Epithelial cell of prostate (primary cell): ENCODE measurements around the gene LCE6A.

Experiments used
- DNase-seq: peaks from one replicate; pipeline ENCODE4 v3.0.0-alpha.2; 2011; ENCODE audit warnings: low read depth, low spot score
- H3K27ac ChIP-seq: fragments of 450-650 bp; 2 replicates; pipeline ENCODE4 v1.5.1; 2017; ENCODE audit warnings: mild to moderate bottlenecking

The LCE6A gene, protein sequence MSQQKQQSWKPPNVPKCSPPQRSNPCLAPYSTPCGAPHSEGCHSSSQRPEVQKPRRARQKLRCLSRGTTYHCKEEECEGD

DNA sequence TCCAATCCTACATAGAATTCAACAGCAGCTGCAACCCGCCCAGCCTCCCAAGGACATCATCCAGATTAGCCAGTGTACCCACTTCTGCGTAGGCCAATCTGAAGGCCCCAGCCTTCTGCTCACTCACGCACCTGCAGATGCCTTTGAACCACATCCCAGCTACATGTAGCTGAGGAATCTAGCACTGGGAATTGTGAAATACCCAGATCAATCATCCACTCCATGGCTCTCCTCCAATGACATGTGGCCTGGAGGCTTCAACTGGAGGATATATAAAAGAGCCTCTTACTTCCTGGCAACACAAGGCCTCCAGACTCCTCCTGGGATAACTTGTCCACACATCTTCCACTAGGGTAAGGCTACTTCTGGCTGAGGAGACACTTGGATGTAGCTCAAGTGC is at the start of gene LCE6A:
LCE6A (plus strand) TSS at position 301 of the 400 bp plus-strand sequence. CDS start 665 bp downstream, outside the sequence.
- no peak within 1 kb of the TSS for H3K27ac ChIP-seq
- DNase-seq: no peak

DNA sequence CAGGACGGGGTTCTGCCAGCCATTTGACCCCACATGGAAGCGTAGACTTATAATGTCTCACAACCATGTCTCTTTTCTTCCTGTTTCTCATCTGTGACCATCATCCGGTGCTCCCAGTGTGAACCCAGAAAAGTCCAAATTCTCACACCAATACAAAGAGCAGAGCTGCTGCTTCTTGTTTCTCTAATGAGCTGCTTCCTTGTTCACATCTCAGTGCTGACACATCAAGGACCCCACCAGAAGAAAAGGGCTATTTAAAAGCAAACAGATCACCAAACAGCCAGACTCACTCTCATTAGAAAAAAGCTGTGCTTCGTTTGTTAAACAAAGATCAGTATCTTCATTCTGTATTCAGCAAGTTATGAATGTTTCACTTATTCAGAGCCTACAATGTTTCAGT is 47.0 kb upstream of the LCE6A start:
- no peak for DNase-seq
- H3K27ac ChIP-seq: no peak overlapping the region

DNA sequence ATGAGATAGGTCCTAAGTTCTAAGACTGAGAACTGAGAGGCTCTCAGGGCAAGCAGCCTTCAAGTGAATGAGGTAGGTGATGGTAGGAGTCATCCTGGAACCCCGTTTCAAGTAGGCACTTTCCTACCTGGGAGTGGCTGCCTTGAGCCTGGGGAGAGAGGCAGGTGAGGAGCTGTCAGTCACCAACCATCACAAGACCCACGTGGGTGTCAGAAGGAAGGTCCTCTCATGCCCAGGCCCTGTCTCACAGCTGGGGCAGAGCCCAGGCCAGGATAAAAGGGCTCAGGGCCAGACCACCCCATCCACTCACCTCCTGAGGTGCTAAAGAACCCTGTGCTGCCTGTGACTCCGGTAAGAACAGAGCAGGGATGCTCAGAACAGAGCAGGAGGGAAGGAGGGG is 46.2 kb upstream of the LCE6A start, which contains the start of gene LCE1D:
LCE1D (plus strand) TSS at position 301 of the 400 bp plus-strand sequence. CDS start 1,074 bp downstream, outside the sequence.
- no peak for DNase-seq
- H3K27ac ChIP-seq: no peak within 1 kb of the TSS

DNA sequence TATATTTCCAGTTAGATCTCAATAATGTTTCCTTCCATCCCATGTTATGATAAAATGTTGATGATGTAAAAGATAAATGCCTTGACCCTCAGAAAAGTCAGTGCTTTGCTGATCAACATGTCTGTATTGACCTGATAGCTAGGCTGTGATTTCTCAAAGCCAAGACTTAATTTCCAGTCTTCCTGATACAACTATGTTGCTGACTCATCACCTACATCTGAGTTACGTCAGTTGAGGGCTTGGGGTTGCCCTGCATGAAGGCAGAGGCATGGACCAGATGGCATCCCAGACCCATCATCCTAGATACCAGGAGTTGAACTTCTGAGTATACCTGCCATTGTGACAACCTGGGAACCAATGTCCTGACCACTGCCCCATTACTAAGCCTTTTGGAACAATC is 41.3 kb upstream of the LCE6A start:
- H3K27ac ChIP-seq: no peak overlapping the region
- DNase-seq: no peak

DNA sequence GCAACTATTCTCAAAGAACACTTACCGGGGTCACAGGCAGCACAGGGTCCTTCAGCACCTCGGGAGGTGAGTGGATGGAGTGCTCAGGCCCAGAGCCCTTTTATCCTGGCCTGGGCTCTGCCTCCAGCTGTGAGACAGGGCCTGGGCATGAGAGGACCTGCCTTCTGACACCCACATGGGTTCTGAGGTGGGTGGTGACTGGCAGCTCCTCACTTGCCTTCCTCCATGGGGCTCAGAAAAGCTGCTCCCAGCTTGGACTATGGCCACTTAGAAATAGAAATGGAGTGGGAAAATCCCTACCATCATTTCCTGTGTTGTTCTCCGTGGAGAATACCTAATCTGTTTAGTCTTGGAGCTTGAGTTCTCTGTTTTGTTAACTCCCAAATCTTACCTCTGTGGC is 36.1 kb upstream of the LCE6A start, which contains the start of gene LCE1C:
LCE1C (minus strand) TSS at position 76 of the 400 bp plus-strand sequence. CDS start 1,173 bp downstream, outside the sequence.
- DNase-seq: no peak
- H3K27ac ChIP-seq: no peak within 1 kb of the TSS

DNA sequence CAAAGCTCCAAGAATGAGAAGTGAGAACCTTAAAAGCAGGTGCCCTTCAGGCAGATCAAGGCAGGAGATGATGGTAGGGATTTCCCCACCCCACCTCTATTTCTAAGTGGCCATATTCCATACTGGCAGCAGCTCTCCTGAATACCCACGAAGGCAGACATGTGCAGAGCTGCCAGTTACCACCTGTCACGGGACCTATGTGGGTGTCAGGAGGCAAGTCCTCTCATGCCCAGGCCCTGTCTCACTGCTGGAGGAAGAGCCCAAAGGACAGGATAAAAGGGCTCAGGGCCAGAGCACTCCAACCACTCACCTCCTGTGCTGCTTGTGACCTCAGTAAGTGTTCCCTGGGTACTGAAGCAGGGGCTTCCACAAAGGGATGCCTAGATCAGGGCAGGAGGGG is 31.6 kb upstream of the LCE6A start:
- DNase-seq: peak; percentile 31
- H3K27ac ChIP-seq: no peak overlapping the region

DNA sequence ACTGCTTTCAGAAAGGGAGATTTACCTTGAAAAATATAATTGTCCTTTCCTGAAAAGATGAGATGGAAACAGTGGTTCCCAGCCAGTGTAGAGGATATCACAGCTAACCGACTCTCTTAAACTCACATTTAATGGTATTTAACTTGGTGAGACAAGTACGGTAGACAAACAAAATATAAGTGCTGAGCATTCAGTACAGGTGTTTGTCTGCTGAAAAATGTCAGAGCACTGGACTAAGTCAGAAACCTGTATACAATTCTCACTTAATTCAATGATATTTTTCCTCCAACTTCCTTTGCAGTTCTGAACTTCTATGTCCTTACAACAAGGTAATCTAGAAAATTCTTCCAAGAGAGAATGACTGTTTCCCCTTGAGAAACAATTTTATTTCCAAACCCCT is 31.0 kb upstream of the LCE6A start, which contains the start of gene LCE1B:
LCE1B (plus strand) TSS at position 301 of the 400 bp plus-strand sequence. CDS start 476 bp downstream, outside the sequence.
- no peak for DNase-seq
- H3K27ac ChIP-seq: no peak within 1 kb of the TSS

DNA sequence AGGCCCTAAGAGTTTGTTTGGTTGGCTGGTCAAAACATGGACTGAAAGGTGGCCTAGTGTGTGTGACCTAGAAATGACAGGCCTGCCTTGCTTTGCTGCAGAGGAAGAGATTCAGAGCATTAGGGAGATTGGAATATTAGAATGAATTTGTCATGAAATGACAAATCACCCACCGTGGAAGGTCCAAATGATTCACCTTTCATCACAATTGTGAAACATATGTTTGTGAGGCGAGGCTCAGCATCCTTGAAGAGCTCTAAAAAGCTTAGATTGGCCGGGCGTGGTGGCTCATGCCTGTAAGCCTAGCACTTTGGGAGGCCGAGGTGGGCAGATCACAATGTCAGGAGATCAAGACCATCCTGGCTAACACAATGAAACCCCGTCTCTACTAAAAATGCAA is 25.3 kb upstream of the LCE6A start:
- peak; percentile 1 for DNase-seq

DNA sequence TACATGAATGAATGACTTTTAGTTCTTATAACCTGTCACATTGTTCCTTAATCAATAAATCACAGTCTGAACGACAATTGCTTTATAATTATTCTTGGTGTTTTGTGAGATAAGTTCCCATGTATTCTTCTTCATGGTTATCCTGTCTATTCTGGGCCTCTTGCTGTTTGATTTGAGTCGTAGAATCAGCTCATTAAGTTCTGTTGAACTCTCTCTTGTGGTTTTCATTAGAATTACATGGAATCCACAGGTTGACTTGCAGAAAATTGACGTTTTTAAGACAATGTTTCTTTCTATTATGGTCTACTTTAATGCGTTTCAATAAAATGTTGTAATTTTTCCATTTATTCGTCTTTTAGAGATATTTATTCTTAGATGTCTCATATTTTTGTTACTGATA is 19.4 kb upstream of the LCE6A start:
- no peak for DNase-seq
- no peak overlapping the region for H3K27ac ChIP-seq

More for the DNA sequence above, 25.3 kb upstream of the LCE6A start:
- no peak overlapping the region for H3K27ac ChIP-seq

DNA sequence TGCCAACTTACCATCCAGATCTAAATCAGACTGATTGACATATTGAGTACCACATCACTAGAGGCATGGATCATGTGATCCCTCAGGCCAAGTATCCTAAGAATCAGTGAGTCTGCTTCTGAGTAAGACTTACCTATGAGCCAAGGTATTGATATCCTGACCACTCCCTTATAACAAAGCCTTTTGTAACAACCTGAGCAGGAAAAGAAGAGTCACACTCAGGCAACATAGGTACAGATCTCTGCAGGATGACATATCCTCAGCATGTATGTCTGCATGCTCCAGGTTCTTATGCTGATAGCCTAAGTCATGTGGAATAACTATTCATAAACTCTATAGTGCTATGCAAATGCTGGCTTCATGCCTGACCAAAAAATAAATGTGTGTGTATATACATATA is 17.7 kb upstream of the LCE6A start:
- no peak overlapping the region for H3K27ac ChIP-seq
- DNase-seq: peak; percentile 36

DNA sequence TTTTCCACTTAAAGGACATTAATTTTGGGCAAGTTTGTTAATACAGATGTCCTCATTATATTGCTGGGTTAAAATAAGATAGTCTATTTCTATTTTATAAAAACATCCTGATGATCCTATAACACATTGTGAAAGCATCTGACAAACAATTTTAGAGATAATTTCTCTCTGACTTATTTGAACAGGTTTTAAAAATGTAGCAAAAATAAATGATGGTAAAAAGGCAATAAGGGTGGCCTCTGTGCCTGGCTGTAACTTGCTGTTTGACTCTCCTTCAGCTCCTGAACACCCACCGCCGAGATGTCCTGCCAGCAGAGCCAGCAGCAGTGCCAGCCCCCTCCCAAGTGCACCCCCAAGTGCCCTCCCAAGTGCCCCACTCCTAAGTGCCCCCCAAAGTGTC is 15.5 kb upstream of the LCE6A start, which contains the start of gene LCE1A:
LCE1A (plus strand) TSS at position 301 of the 400 bp plus-strand sequence; CDS start at position 301, 0 bp downstream.
- DNase-seq: no peak

DNA sequence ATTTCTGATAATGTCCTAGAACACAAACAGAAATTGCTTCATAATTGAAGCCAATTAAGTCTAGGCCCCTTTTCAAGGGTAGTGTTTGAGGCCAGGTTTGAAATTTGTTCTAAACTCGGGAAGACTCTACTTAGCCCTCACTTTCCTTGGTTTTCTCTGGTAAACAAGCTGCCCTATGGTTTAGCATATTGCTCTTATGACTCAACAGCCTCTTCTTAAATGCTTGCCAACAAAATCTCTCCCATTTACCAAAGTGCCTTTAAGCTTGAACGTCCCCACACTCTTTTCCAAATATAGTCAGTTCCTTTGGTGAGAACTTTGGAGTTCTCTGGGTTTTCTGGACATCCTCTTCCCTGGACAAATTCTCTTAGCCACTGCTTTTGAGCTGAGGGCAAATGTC is 5.8 kb upstream of the LCE6A start:
- no peak for DNase-seq
- H3K27ac ChIP-seq: no peak overlapping the region

More for the DNA sequence above, 15.5 kb upstream of the LCE6A start, which contains the start of gene LCE1A:
- no peak within 1 kb of the TSS for H3K27ac ChIP-seq

DNA sequence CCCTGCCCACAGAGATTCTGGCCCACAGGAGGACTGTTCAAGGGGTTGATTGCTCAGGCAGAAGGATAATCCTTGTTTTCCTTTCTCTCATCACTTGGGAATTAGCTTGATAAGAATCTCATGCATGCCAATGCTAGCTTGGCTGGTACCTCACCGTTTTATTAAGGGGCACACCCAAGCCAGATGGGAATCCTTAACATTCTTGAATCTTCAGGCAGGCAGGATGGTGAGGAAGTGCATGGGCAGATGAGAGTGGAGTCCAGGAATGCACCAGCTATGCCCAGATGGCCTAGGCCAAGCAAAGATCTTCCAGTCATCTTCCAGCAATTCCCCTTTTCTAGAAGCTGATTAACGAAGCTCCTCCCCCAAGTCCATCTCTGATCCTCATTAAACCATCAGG is 13.0 kb downstream of the LCE6A start:
- H3K27ac ChIP-seq: no peak overlapping the region
- DNase-seq: no peak

DNA sequence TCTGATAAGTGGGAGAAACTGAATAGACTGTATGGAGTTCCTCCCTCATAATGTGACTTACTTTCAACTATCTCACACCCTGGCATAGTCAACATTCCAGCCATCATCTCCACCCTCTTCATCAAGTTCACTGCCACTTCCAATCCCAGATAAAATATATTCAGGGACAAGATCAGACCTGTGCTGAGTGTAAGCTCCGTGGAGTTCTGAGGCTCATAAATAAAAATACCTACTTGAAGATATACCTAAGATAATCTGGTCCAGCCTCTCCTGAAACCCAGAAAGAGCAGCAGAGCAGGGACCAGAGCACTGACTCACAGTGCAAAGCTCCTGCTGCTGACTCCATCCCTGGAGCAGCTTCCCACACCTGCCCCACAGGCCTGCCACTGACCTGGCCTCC is 15.4 kb downstream of the LCE6A start:
- peak; percentile 24 for DNase-seq
- peak overlapping the region; percentile 43 for H3K27ac ChIP-seq

DNA sequence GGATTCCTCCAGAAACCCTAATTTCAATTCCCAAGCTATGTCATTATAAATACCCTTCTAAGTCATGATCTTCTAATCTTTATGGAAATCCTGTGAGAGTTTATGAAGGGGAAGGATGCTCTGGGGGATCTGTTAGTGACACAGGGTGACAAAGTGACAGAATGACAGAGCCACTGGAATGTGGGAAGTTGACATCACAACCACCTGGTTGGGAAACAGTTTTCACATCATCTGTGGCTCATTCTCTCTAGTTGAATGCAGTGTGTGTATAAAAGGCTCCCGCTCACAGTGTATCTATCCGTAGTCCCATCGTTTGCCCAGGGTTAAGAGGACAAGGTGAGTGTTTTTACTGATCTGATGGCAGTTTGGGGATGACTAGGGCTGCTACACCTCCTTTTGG is 17.0 kb downstream of the LCE6A start, which contains the start of gene LCE7A:
LCE7A (plus strand) TSS at position 301 of the 400 bp plus-strand sequence. CDS start 702 bp downstream, outside the sequence.
- no peak within 1 kb of the TSS for H3K27ac ChIP-seq
- DNase-seq: no peak

DNA sequence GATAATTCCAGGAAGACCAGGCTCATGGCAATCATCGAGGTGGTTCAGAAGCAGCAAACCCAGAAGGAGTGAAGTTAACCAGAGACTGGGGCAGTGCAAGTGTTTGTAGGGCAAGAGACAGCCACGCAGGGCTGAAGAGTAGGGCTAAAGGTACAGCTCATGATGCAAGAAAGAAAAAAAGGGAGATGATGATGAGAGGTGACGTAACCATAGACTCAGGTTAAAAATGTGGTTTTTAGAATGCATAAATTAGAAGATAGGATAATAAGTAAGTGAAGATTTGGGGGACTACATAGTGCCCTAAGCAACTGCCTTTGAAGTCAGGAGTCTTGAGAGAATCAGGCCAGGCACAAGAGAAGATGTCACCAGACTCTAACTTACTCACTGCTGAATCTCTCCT is 17.5 kb downstream of the LCE6A start:
- DNase-seq: no peak
- H3K27ac ChIP-seq: no peak overlapping the region

DNA sequence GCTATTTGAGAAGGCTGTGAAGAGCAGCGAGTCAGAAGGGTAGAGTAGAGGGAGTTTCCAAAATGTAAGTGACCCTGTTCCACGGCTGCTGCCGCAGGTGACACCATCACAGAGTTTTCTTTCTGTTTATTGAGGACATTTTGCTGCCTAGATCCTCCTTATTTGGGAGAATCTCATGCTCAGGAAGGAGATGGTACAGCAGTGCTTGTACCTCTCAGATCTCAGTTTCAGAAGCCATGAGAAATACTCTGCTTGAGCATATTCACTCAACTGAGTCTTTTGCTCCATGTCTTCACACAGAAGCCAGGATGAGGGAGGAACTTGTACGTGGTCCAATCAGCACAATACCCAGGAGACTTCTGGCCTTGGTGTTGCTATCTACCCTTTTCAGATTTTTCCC is 18.7 kb downstream of the LCE6A start:
- no peak overlapping the region for H3K27ac ChIP-seq
- DNase-seq: no peak

DNA sequence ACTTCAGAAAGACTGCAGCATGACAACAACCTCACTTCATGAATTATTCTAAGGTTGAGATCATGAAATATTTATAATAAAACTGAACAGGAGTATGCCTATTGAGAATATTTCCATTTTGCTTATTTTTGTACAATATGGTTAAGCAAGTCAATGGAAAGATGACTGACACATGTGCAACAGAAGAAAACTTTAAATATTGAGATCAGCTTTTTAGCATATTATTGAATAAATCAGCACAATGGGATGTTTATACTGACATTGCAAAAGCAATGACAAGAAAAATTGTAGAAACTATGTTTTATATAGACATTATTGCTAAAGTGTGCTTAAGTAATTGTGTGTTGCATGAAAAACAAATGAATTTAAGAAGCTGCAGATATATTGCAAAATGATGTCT is 21.8 kb downstream of the LCE6A start:
- H3K27ac ChIP-seq: no peak overlapping the region
- DNase-seq: no peak

DNA sequence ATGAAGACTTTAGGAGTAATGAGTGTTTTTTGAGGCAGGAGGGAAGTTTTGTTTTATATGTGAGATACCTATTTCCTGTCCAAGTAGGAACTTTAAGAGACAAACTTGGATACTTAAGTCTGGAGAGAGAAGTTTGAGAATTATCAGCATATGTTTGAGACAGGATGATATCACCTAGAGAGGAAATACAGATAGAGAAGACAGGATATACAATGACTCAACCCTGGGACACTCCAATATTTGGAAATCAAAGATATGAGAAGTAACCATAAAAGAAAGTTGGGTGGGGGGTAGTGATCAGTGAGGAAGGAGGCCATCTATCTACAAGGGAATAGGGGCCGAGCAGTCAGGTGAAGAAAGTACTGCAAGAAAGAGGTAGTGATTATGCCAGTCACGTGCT is 23.7 kb downstream of the LCE6A start:
- DNase-seq: no peak
- no peak overlapping the region for H3K27ac ChIP-seq

DNA sequence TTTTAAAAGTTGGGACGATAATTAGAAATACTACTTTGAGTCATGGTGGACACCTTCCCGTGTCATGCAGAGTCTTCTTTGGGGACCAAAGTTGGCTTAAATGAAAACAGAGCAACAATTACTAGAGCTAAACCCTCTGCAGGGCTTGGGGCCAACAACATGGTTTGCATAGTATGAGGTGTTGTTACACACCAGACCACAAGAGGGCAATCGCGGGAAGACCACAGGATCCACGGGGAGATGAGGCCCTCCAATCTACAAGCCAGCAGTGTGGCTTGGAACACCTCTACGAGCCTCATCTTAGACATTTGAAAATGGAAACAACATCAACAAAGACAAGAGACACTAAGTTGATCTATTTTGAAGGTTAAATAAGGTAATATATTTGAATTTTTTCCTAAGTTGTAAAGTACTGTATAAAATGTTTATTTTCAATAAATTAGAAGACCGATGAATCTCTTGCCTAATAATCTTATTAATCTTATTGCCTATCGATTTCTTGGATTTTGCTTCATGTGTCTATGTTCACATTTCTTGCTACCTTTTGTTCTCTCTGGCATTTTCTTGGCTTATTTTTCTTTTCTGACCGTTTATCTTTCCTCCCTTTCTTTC is 27.3 kb downstream of the LCE6A start:
- H3K27ac ChIP-seq: no peak overlapping the region
- DNase-seq: no peak

DNA sequence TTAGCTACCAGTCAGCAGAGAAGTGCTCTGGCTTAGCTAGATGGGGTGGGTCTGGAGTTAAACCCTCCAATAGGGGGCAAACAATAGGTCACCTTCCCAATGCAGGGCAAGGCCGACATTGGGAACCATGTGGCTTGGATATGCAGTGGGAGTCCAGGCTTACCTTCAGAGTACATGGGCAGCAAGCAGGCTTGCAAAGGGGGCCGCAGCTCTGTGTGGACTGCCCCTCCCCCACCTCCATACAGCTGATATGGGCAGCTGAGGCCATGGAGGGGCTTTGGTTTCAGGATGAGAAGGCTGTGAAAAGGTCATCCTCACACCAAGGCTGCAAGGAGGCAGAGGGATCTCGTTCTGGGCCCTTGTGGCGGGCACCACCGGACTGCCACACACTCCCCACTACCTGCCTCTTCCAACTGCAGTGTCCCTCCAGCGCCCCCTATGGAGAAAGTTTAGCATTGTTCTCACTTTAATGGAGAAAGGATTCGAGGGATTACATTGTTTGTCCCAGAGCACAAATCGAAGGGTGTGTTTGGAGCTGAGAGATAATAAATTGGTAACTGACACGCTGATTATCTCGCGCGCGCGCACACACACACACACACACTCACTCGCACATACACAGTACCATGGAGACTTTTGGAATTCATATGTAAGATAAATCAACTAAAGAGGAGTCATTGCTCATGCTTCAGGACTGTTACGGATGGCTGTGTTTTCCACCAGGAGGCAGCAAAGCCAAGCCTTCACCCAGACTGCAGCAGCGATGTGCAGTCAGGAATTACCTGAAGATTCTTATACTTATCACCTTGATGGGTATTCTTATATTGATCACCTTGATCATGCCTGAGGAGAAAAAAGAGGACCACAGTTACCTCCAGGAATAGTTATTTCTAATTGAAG is 28.4 kb downstream of the LCE6A start:
- no peak overlapping the region for H3K27ac ChIP-seq
- DNase-seq: no peak
